ENCODE measurements around the gene PRIM2.
"Not testable (repeated sequence)": the region's sequence is repeated elsewhere in the genome, so short reads cannot be mapped to it uniquely, and the experiment has no call there.

Gene PRIM2

DNA sequence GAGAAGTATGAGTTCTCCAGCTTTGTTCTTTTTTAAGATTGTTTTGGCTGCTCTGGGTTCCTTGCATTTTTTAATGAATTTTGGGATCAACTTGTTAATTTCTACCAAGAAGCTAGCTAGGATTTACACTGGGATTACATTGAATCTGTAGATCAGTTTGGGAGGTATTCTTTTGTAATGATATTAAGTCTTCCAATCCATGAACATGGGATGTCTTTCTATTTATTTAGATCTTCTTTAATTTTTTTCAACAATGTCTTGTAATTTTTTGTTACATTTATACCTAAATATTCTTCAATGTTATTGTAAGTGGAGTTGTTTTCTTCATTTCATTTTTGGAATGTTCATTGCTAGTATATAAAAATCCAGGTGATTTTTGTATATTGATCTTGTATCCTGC lies 12.5 kb downstream of the PRIM2 start:
- peaks cover 99% of the 10 kb centered on the region for H3K36me3 ChIP-seq (ENCODE audit: insufficient read depth, low read length)
- peaks cover 26% of the 10 kb centered on the region for H3K79me2 ChIP-seq (ENCODE audit: insufficient read depth, low read length)
- H3K9me3 ChIP-seq (ENCODE audit: low read length), result peaks cover 10% of the 10 kb centered on the region
- H3K9me2 ChIP-seq (ENCODE audit: low read depth, low read length), result no peaks in the 10 kb centered on the region
- H3K9ac ChIP-seq (ENCODE audit: low read length), result no peak overlapping the region
- TF ChIP-seq EZH2 (IDR thresholded peaks at IDR 0.05; ENCODE audit: borderline replicate concordance, low read length), result no peak
- no peak overlapping the region for H3K4me2 ChIP-seq (ENCODE audit: low read length)
- H4K20me1 ChIP-seq (ENCODE audit: insufficient read depth, low read length), result no peaks in the 10 kb centered on the region
- no peak overlapping the region for H2AFZ ChIP-seq (ENCODE audit: low read length)
- no peak overlapping the region for H3K4me3 ChIP-seq (ENCODE audit: low read depth, low read length, poor library complexity, severe bottlenecking)
- no peak overlapping the region for H3K27ac ChIP-seq (ENCODE audit: low read depth, low read length, poor library complexity, severe bottlenecking)
- no peaks in the 10 kb centered on the region for H3K4me1 ChIP-seq (ENCODE audit: insufficient read depth, low read length, severe bottlenecking)
- no peaks in the 10 kb centered on the region for H3F3A ChIP-seq (ENCODE audit: insufficient read depth, low read length)
- H3K27me3 ChIP-seq (ENCODE audit: insufficient read depth, low read length), result no peaks in the 10 kb centered on the region

GRCh38 chr6:57342148-57342669 lies 24.8 kb downstream of the PRIM2 start:
- Histone ChIP-seq H3K27me3 (ENCODE audit: insufficient read depth, low read length) (no peaks in the 10 kb centered on the region), H3K9me2 (ENCODE audit: low read depth, low read length) (no peaks in the 10 kb centered on the region), H2AFZ (ENCODE audit: low read length) (no peak overlapping the region), H3F3A (ENCODE audit: insufficient read depth, low read length) (no peaks in the 10 kb centered on the region), H3K4me1 (ENCODE audit: insufficient read depth, low read length, severe bottlenecking) (no peaks in the 10 kb centered on the region), H3K9ac (ENCODE audit: low read length) (no peak overlapping the region), H3K36me3 (ENCODE audit: insufficient read depth, low read length) (peaks cover 3% of the 10 kb centered on the region; the same call in 1 of the 2 replicates), H4K20me1 (ENCODE audit: insufficient read depth, low read length) (no peaks in the 10 kb centered on the region), H3K79me2 (ENCODE audit: insufficient read depth, low read length) (no peaks in the 10 kb centered on the region), H3K4me2 (ENCODE audit: low read length) (no peak overlapping the region), H3K27ac (ENCODE audit: low read depth, low read length, poor library complexity, severe bottlenecking) (no peak overlapping the region), H3K4me3 (ENCODE audit: low read depth, low read length, poor library complexity, severe bottlenecking) (no peak overlapping the region), H3K9me3 (ENCODE audit: low read length) (no peaks in the 10 kb centered on the region)
- no peak for TF ChIP-seq EZH2 (IDR thresholded peaks at IDR 0.05; ENCODE audit: borderline replicate concordance, low read length)
- TF ChIP-seq, protein P1, sequence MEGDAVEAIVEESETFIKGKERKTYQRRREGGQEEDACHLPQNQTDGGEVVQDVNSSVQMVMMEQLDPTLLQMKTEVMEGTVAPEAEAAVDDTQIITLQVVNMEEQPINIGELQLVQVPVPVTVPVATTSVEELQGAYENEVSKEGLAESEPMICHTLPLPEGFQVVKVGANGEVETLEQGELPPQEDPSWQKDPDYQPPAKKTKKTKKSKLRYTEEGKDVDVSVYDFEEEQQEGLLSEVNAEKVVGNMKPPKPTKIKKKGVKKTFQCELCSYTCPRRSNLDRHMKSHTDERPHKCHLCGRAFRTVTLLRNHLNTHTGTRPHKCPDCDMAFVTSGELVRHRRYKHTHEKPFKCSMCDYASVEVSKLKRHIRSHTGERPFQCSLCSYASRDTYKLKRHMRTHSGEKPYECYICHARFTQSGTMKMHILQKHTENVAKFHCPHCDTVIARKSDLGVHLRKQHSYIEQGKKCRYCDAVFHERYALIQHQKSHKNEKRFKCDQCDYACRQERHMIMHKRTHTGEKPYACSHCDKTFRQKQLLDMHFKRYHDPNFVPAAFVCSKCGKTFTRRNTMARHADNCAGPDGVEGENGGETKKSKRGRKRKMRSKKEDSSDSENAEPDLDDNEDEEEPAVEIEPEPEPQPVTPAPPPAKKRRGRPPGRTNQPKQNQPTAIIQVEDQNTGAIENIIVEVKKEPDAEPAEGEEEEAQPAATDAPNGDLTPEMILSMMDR (IDR thresholded peaks at IDR 0.05; ENCODE audit: low read length), result no peak

GRCh38 chr6:57343342-57343741 lies 25.9 kb downstream of the PRIM2 start:
- not testable (repeated sequence) for H3K9me2 ChIP-seq (ENCODE audit: low read depth, low read length); H3K4me2 ChIP-seq (ENCODE audit: low read length); H3K4me3 ChIP-seq (ENCODE audit: low read depth, low read length, poor library complexity, severe bottlenecking); H3K79me2 ChIP-seq (ENCODE audit: insufficient read depth, low read length); H3K27ac ChIP-seq (ENCODE audit: low read depth, low read length, poor library complexity, severe bottlenecking); H2AFZ ChIP-seq (ENCODE audit: low read length); H3K4me1 ChIP-seq (ENCODE audit: insufficient read depth, low read length, severe bottlenecking); H3K36me3 ChIP-seq (ENCODE audit: insufficient read depth, low read length); H4K20me1 ChIP-seq (ENCODE audit: insufficient read depth, low read length); H3K9ac ChIP-seq (ENCODE audit: low read length); H3K9me3 ChIP-seq (ENCODE audit: low read length); H3K27me3 ChIP-seq (ENCODE audit: insufficient read depth, low read length); H3F3A ChIP-seq (ENCODE audit: insufficient read depth, low read length)

DNA sequence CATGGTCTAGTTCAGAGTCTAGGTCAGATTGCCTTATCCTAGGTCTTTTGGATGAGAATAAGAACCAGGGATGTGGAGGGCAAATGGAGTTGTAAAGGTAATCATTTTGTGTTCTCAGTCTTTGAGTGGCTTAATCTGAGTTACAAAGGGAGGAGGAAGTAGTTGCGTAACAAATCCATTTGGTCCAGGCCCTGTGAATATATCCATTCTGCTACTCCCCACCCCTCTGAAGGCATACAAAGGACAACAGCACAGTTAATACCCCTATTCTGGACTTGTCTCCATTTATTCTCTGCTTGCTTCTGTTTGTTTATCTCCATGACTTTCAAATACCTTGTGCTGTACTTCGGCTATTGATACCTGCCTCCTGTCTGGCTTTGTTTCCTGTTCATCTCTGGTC lies 29.3 kb downstream of the PRIM2 start:
- H3K4me3 ChIP-seq (ENCODE audit: low read depth, low read length, poor library complexity, severe bottlenecking); H4K20me1 ChIP-seq (ENCODE audit: insufficient read depth, low read length); H3K9ac ChIP-seq (ENCODE audit: low read length); H3K36me3 ChIP-seq (ENCODE audit: insufficient read depth, low read length); H3K4me1 ChIP-seq (ENCODE audit: insufficient read depth, low read length, severe bottlenecking); H3K9me3 ChIP-seq (ENCODE audit: low read length); H3K4me2 ChIP-seq (ENCODE audit: low read length); H3F3A ChIP-seq (ENCODE audit: insufficient read depth, low read length); H3K9me2 ChIP-seq (ENCODE audit: low read depth, low read length); H3K79me2 ChIP-seq (ENCODE audit: insufficient read depth, low read length); H3K27me3 ChIP-seq (ENCODE audit: insufficient read depth, low read length); H3K27ac ChIP-seq (ENCODE audit: low read depth, low read length, poor library complexity, severe bottlenecking); H2AFZ ChIP-seq (ENCODE audit: low read length): not testable (repeated sequence)

GRCh38 chr6:57347597-57347996 lies 30.2 kb downstream of the PRIM2 start:
- H3K27me3 ChIP-seq (ENCODE audit: insufficient read depth, low read length); H3K4me2 ChIP-seq (ENCODE audit: low read length); H3K9ac ChIP-seq (ENCODE audit: low read length); H3K9me3 ChIP-seq (ENCODE audit: low read length); H3K9me2 ChIP-seq (ENCODE audit: low read depth, low read length); H3K4me3 ChIP-seq (ENCODE audit: low read depth, low read length, poor library complexity, severe bottlenecking); H2AFZ ChIP-seq (ENCODE audit: low read length); H4K20me1 ChIP-seq (ENCODE audit: insufficient read depth, low read length); H3K79me2 ChIP-seq (ENCODE audit: insufficient read depth, low read length); H3K27ac ChIP-seq (ENCODE audit: low read depth, low read length, poor library complexity, severe bottlenecking); H3F3A ChIP-seq (ENCODE audit: insufficient read depth, low read length); H3K4me1 ChIP-seq (ENCODE audit: insufficient read depth, low read length, severe bottlenecking); H3K36me3 ChIP-seq (ENCODE audit: insufficient read depth, low read length): not testable (repeated sequence)

- not testable (repeated sequence) for H3K27me3 ChIP-seq (ENCODE audit: insufficient read depth, low read length); H3K36me3 ChIP-seq (ENCODE audit: insufficient read depth, low read length); H3K9ac ChIP-seq (ENCODE audit: low read length); H4K20me1 ChIP-seq (ENCODE audit: insufficient read depth, low read length); H3K4me1 ChIP-seq (ENCODE audit: insufficient read depth, low read length, severe bottlenecking); H3F3A ChIP-seq (ENCODE audit: insufficient read depth, low read length); H3K9me2 ChIP-seq (ENCODE audit: low read depth, low read length); H3K27ac ChIP-seq (ENCODE audit: low read depth, low read length, poor library complexity, severe bottlenecking); H3K79me2 ChIP-seq (ENCODE audit: insufficient read depth, low read length); H2AFZ ChIP-seq (ENCODE audit: low read length); H3K4me2 ChIP-seq (ENCODE audit: low read length); H3K4me3 ChIP-seq (ENCODE audit: low read depth, low read length, poor library complexity, severe bottlenecking); H3K9me3 ChIP-seq (ENCODE audit: low read length)
Observed at GRCh38 chr6:57350443-57350842, 33.0 kb downstream of the PRIM2 start.

DNA sequence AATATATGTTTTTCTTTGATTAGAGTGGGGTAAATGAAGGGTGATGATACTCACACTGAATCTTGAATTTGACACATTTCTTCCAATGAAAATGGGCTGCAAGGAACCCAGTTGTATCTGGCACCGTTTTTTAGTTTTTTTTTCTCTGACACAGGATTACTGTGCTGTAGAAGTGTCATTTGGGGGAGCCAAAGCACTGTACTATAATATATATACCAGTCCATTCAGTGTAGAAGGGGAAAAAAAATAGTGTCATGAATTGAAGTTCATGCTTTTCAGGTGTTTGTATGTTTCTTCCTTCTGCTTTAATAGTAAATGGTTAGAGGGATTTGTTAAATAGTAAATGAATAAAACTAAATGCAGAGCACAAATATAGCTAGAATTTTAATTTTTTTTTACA lies 35.2 kb downstream of the PRIM2 start:
- not testable (repeated sequence) for H3K9ac ChIP-seq (ENCODE audit: low read length); H4K20me1 ChIP-seq (ENCODE audit: insufficient read depth, low read length); H3F3A ChIP-seq (ENCODE audit: insufficient read depth, low read length); H3K4me1 ChIP-seq (ENCODE audit: insufficient read depth, low read length, severe bottlenecking); H2AFZ ChIP-seq (ENCODE audit: low read length); H3K9me3 ChIP-seq (ENCODE audit: low read length); H3K36me3 ChIP-seq (ENCODE audit: insufficient read depth, low read length); H3K27ac ChIP-seq (ENCODE audit: low read depth, low read length, poor library complexity, severe bottlenecking); H3K27me3 ChIP-seq (ENCODE audit: insufficient read depth, low read length); H3K79me2 ChIP-seq (ENCODE audit: insufficient read depth, low read length); H3K9me2 ChIP-seq (ENCODE audit: low read depth, low read length); H3K4me3 ChIP-seq (ENCODE audit: low read depth, low read length, poor library complexity, severe bottlenecking); H3K4me2 ChIP-seq (ENCODE audit: low read length)
